Right ventricle myocardium superior (tissue), 1 donor: ENCODE measurements around the gene ANKS1B. TPM values are rescaled to one million over a fixed set of nuclear protein-coding genes. Genes with fewer than 3 reads are reported as not detected.
"Not testable (repeated sequence)": the region's sequence is repeated elsewhere in the genome, so short reads cannot be mapped to it uniquely, and the experiment has no call there.

Experiments
- ATAC-seq: fragments of 200-7000 bp; cut with Tn5 transposase; one replicate; pipeline ENCODE4 v1.9.1; 2020; ENCODE audit warnings: mild to moderate bottlenecking; ENCODE audit not compliant: poor library complexity
- DNase-seq: peaks from one replicate; pipeline ENCODE4 v3.0.0-alpha.2; 2020
- intact Hi-C: fragments of 100-400 bp; cut with DNase I; formaldehyde crosslinking; loops from one replicate; pipeline ENCODE4 v1.11.2; 2022
- total RNA-seq: library from RNA; stranded (reverse); fragmentation: NEBNext Ultra II Directional; extraction: Animal tissue kit (Norgen Biotek cat#: 25700); gene quantifications from one replicate; pipeline ENCODE4 v1.2.1, GENCODE V29; 2021
- donor health status: DM: no; HTN: yes; CAD: no; lungs with severe emphysema.

ANKS1B gene
- total RNA-seq, 1 donor from 2014 or later, result 1.2 TPM

DNA sequence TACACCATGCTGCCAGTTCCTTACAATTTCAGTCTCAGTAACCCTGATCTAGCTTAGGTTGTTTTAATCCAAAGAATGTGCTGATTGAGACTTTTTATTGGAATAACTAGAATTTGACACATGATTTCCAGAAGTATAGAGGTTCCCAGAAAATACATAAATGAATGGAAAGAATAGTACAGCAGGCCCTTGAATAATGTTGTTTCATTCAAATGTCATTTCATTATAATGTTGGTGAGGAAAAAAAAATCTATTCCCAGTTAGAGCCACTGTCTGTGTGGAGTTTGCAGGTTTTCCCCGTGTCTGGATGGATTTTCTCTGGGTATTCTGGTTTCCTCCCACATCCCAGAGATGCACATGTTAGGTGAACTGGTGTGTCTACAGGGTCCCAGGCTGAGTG lies 610.7 kb downstream of the ANKS1B start:
- no peak for DNase-seq
- intact Hi-C loops, result no loop called here
- ATAC-seq, result no peak

DNA sequence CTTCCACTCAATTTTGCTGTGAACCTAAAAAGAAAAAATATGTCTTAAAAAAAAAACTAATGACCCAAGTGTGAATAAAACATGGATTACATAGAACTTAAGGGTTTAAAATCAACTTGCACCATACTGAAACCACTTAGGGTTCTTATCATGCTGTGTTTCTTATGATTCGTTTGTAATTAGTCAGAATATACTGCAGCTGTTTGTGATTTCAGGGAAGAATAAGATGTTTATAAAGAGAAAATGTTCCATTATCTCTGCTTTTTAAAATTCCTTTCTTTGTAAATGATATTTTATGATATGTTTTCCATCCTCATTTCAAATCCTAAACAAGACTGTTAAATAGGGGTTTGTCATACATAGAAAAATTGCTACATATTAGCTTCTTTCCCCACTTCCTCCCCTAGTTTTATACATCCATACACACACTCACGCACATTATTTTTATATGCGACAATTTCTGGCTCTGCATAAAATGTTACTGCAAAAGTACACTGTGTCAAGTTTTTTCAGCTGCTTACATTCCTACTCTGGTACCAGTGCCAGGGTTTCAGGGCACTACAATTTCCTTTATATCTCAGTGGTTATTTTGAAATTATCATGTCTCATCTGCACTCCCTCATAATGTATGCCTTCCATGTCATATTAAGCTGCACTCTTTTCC lies 612.3 kb downstream of the ANKS1B start:
- DNase-seq (no peak), ATAC-seq (no peak)
- intact Hi-C loops, result no loop called here

DNA sequence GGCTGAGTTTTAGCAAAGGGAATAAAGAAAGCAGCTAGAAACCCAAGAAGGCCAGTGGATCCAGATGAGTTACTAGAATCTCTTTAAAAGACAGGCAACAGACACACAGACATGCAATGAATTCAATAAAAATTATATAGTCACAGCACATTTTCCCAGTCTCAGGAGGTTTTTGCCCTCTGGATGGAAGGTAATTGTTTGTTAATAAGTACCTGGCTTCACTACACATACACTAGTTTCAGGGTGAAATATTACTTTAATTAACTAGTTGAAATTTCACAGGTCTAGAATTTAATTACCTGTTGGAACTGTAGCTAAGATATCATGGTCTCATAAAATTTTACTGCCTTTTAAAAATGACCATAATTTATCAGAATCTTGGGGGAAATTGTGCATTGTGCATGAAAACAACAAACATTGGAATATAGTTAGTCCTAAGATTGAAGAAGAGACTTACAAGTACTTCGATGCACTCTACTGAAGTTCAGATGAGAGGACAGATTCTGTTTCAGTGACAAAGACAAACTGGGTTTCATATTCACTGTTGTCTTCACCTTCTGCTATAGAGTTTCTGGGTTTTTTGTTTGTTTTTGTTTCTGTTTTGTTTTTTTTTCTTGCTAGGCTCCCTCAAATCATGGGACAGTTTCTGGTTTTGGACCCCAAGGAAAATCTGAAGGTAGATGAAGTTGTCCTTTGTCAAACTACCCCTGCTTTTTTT lies 614.2 kb downstream of the ANKS1B start:
- DNase-seq (no peak), ATAC-seq (no peak)
- intact Hi-C loops, result no loop called here

DNA sequence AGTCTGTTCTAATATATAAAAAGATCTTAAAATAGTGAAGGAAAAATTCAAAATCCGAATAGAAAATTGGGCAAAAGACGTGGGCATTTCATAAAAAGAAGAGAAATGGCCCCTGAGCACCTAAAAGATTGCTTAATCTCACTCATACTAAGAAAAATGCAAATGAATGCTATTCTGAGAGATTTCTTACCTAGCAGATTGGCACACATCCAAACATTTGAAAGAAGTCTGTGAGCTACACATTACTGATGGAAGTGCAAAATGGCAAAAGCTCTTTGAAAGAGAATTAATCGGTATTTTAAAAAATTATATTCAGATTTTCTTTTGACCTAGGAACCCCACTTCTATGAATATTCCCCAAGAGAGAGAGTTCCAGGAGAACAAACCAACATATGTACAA lies 617.6 kb downstream of the ANKS1B start:
- no peak for ATAC-seq
- intact Hi-C loops, result no loop called here
- no peak for DNase-seq

DNA sequence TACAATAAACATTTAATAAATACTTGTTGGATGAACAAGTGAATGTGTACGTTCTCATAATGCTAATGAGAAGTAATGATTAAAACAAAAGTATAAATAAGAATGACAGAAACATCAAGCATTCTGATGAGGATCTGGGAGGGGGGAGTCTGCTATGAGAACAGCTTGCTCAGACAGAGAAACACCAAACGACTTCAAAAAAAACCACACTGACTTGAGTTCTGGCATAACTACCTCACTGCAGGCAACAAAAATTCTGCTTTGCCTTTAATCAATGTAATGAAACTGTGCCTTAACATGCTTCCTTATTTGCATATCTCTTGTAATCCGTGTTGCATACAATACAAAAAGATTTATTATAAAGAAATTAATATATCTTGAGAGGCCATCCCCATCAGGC lies 632.5 kb downstream of the ANKS1B start:
- ATAC-seq, result no peak
- intact Hi-C loops, result no loop called here
- DNase-seq, result no peak

- DNase-seq (no peak), ATAC-seq (no peak)
- intact Hi-C loops, result no loop called here
Observed at GRCh38 chr12:99343960-99344359, 640.8 kb downstream of the ANKS1B start.

DNA sequence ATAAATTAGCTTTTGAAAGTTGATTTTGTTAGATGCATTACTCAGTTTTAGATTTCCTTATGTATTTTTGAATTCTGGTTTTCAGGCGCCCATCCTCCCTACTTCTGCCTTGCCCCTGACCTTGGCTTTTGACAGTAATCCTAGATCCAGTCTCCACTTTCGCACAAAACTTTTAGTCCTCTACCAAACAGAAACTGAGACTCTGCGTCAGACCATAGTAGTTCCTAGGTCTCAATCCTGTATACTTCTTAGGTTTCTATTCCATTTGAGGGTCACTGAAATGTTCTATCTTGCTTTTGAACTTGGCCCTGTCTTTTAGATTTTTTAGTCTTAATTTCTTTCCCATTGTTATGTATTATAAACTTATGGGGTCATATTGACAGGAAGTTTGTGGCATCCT lies 645.1 kb downstream of the ANKS1B start:
- ATAC-seq, result no peak
- intact Hi-C loops, result no loop called here

DNA sequence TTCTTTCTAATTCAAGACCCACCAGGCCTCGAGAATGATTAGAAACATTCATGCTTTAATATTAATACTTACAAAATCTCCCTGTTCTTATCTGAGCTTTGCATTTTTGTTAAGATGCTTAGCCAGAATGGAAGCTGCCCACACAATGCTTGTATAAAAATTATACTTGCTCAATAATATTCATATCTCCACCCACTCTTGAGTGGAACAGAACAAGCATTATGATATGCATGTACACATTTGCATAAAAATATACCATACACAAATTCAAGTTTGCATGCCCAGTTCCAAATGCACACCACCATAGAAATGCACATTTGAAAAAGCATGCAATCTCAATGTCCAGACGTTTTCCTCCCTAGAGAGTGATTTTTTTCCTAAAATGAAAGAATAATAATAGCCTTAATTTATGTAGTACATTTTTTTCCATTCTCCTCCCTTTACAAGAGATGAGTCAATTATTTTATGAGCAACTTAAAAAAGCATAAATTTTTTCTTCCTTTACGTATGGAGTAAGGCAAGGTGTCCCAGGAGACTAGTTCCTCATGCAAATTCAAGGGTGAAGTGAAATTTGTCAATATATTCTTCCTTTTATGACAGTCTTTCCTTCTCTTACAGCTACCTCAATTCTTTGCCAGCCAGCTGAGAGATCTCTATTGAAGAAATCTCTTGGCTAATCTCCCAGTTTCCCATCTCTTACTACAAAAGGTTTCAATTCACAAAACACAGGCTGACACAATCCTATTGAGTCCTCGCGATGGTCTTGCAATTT lies 650.3 kb downstream of the ANKS1B start:
- ATAC-seq, result no peak
- DNase-seq, result no peak
- intact Hi-C loops, result no loop called here

More for the DNA sequence above, 645.1 kb downstream of the ANKS1B start:
- no peak for DNase-seq

- intact Hi-C loops, result no loop called here
- no peak for DNase-seq
- ATAC-seq, result no peak
Observed at GRCh38 chr12:99332936-99333591, 651.7 kb downstream of the ANKS1B start.

DNA sequence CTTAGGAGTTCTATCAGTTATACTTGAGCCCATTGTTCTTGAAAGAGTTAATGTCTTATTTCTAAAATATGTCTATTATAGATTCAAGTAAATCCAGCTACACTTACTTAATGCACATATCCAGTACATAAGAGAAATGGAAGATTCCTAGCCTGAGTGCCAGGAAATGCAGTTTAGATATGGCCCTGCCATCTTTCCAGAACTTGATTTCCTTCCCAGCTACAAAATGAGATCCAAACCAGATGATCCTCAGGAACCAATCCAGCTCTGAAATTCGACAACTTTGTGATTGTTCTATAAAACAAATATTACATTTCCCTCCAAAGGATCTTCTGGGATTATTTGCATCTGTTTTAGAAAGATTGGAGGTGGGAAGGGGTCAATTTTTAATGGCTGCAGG lies 654.5 kb downstream of the ANKS1B start:
- ATAC-seq (no peak), DNase-seq (no peak)
- intact Hi-C loops, result no loop called here

DNA sequence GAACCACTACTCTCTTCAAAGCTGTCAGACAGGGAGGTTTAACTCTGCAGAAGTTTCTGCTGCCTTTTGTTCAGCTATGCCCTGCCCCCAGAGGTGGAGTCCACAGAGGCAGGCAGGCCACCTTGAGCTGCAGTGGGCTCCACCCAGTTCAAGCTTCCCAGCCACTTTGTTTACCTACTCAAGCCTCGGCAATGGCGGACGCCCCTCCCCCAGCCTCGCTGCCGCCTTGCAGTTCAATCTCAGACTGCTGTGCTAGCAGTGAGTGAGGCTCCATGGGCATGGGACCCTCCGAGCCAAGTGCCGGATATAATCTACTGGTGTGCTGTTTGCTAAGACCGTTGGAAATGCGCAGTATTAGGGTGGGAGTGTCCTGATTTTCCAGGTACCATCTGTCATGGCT lies 663.5 kb downstream of the ANKS1B start:
- ATAC-seq, intact Hi-C loops: not testable (repeated sequence)
- peak; percentile 33 for DNase-seq

DNA sequence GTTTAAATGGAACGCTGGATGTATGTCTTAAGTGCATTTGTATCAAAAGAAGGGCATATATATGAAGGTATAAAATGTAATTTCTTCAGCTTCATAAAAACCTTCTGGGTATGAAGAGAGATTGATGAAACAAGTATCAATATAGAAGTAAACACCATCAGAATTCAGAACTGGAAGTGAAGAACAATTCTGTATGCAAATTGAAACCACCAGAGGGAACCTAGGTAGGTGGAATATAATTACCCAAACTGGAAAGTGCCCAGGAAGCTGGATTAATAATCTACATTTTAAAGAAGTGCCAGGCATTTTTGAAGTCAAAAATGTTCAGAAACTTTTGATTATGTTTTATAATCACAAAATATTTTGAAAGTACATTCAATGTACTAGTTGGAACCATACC lies 673.4 kb downstream of the ANKS1B start:
- DNase-seq (no peak), ATAC-seq (no peak)
- intact Hi-C loops, result no loop called here

- intact Hi-C loops, result no loop called here
- DNase-seq (no peak), ATAC-seq (no peak)
Observed at GRCh38 chr12:99309812-99310211, 674.9 kb downstream of the ANKS1B start.

GRCh38 chr12:99302874-99303273 lies 681.9 kb downstream of the ANKS1B start:
- no peak for DNase-seq
- intact Hi-C loops, result no loop called here
- no peak for ATAC-seq

- ATAC-seq, result no peak
- intact Hi-C loops, result no loop called here
- no peak for DNase-seq
Observed at GRCh38 chr12:99287136-99287535, 697.6 kb downstream of the ANKS1B start.

GRCh38 chr12:99284161-99284560 lies 700.6 kb downstream of the ANKS1B start:
- no peak for DNase-seq
- no peak for ATAC-seq
- intact Hi-C loops, result no loop called here

- intact Hi-C loops, result no loop called here
- ATAC-seq (no peak), DNase-seq (no peak)
Observed at GRCh38 chr12:99282624-99283023, 702.1 kb downstream of the ANKS1B start.

DNA sequence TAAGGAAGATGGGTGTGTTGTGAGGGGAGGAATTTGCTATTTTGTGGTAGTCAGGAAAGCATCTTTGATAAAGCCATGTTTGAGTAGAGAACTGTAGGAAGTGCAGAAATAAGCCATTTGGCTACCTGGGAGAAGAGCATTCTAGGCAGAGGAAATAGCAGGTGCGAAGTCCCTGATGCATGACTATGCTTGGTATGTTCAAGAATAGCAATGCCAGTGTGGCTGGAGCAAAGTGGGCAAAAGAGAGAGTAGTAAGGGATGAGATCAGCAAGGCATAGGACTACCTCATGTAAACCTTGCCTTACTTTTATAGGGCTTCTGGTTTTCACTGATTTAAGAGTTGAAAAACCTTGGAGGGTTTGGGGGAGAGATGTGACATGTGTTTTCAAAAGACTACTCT lies 702.6 kb downstream of the ANKS1B start:
- no peak for DNase-seq
- no peak for ATAC-seq
- intact Hi-C loops, result no loop called here

DNA sequence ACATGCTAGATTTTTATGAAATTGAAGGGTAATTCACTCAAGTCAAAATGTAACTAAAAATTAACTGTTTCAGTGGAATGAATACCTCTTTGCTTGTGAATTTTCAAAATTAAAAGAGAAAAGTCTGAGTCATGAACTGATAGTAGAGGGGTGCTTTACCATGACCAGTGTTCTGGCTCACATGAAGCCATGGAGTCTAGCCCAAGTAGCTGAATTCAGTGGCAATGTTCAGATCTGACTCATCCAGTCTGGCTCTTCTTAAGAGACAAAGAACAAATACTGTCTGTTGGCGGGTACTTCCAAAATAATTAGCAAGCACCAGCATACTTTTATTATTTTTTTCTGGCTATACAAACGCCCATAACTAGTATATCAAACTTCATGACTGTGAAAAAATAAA lies 703.5 kb downstream of the ANKS1B start:
- intact Hi-C loops, result no loop called here
- ATAC-seq, result no peak

More for the DNA sequence above, 703.5 kb downstream of the ANKS1B start:
- no peak for DNase-seq
